Dermis microvascular lymphatic vessel endothelial cell (primary cell): ENCODE data around the gene MKX. TPM values are rescaled to one million over a fixed set of nuclear protein-coding genes. Genes with fewer than 3 reads are reported as not detected.

Experiments
- DNase-seq, 2 donors: peaks; one replicate each; pipeline versions ENCODE4 v3.0.0 to v3.0.0-alpha.2; 2010; ENCODE audit warnings: low read depth in 2 of 2
- total RNA-seq: library from RNA; depleted of rRNA; stranded (reverse); fragments of >200 nt; gene quantifications from 2 replicates; pipeline ENCODE4 v1.2.1, GENCODE V29; 2014

The MKX gene
- total RNA-seq, 1 donor from 2014 or later: not detected

GRCh38 chr10:27742195-27743011 is 3.2 kb downstream of the MKX start:
- peak; percentile 39 to 77 for DNase-seq

DNA sequence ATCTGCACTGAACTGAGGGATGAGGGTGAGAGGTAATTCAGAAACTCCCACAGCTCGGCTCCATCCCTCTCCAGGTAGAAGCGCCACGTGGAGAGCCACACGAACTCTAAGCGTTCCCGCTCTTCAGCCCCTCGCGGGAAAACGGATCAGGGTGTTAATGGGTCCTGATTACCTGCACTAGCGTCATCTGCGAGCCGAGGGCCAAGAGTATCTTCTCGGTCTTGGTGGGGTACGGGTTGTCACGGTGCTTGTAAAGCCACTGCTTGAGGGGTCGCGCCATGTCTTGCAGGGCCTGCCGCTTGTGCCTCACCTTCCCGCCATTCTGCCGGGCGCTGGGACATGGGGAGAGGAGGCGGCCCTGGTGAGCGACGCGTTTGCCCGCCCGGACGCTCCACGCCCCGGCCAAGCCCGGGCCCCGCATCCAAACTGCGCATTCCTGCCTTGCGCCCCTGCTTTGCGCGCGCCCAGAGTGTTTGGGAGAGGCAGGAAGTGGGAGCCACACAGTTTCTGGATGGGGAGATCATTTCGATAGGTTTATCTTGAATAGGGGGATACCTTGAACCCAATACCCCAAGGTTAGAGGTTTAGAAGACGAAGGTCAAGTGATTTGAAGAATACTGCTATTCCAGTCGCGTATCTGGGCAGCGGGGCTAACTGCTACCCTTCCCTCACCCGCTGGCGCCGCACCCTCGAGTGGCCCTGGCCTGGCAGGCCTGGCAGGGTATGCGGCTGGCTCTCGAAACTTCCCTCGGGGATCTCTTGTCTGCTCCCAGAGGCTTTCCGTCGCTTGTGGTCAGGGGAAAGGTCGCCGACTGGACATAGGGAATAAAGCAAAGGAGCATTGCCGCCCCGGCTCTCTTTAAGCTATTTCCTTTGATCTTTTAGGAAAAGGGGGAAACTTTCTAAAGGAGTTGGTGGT is 4.2 kb downstream of the MKX start:
- DNase-seq: no peak

- no peak for DNase-seq
These were observed 9.2 kb downstream of the MKX start for GRCh38 chr10:27736396-27736795.

GRCh38 chr10:27730041-27730440 is 15.6 kb downstream of the MKX start:
- no peak for DNase-seq

GRCh38 chr10:27728338-27728737 is 17.3 kb downstream of the MKX start:
- DNase-seq: no peak

DNA sequence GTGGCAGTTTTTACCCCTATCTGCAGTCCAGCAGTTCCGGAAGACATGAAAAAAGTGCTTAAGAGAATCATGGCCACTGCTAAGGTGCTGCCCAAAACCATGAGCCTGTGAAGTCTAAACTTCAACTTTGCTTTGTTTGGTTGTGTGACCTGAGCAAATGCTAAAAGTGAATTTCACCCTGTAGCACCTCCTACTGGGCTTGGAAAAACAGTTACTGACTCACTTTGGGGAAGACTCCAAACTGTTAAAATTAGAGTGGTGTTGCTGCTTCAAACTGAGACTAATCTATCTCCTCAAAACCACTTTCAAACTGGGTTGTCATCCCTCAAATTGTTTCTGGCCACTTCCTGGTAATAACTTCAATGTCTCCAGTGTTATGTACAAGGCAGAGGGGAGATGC is 21.3 kb downstream of the MKX start:
- no peak for DNase-seq

DNA sequence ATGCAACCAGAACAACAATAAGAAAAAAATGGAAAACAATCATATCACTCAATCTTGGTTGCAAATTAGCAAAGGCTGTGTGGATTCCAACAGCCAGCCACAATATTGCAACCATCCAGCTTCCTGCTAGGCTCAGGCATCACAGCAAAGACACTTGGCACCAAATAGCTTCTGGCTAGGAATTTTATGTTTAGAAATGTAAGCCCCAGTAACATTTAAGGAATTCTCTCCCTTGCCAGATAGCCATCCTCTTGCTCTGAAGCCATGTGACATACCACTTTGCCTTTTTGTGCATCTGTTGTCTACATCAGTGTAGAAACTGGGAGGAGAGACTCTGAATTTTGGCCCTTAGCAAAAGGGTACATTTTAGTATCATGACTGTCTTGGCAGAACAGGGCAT is 22.2 kb downstream of the MKX start:
- DNase-seq: no peak

DNA sequence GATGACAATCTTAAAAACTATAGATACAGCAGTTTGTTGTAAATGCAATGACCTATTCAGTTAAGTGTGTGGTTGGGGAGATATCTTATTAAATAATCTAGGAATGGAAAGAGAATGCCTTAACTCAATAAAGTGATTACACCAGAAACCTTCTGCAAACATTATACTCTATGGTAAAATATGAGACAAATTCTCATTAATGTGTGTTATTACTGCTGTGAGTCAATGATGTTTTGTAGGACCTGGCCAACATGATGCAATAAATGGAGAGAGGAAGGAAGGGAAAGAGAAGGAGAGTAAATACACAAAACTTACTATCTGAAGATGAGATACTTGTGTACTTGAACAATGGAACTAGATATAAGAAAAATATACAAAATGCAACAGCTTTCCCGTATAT is 25.1 kb downstream of the MKX start:
- no peak for DNase-seq

DNA sequence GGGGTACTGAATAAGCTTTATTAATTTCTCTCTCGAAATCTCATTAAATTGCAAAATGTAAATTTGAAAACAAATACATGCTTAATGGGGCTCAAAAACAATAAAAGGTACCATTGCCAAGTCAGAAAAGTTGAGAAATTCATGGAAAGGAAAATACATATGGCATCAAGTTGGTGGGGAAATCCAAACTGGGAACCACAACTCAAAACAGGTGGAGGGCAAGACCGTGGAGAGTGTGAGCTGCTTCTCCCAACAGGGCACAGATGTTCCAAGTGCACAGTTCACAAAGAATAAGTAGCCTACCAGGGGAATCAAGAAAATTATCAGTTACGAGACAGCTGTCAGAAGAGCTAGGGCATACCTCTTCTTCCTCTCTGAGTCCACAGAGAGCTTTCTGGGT is 26.6 kb downstream of the MKX start:
- DNase-seq: no peak

GRCh38 chr10:27717861-27718260 is 27.8 kb downstream of the MKX start:
- DNase-seq: no peak

- no peak for DNase-seq
These were observed 28.4 kb downstream of the MKX start for GRCh38 chr10:27717224-27717623.

DNA sequence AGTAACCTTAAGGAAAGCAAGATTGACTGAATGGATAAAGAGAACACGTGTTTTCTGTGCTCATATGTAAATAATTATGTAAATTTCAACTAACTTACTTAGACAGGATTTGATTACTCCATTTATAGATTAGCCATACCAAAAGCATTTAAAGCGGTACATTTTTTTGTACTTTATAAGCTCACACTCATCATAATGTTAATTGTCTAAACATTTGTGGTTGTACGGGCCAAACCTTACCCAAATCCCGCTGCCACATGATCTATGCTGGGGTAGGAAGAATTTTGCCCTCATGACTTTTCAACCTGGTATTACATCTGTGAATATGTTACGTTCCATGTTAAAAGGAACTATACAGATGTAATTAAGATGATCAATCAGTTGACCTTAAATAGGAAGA is 29.1 kb downstream of the MKX start:
- no peak for DNase-seq

GRCh38 chr10:27715505-27715904 is 30.1 kb downstream of the MKX start:
- no peak for DNase-seq

DNA sequence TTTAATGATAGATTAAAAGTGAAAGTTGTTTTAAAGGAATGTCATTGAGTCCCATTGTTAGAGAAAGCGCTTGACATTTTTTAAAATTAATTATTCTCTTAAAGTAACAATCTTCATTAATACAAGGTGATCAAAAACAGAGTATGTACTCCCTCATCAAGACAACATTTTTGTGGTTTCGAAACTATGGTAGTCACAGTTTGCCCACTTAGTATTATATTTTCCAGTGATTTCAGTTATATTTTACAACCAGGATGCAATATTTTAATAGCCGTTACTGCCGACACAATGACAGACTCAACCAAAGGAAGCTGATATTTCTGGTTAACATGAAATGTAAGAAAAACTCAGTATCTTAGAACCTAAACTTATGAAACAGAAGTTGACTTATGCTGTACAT is 31.3 kb downstream of the MKX start:
- no peak for DNase-seq

DNA sequence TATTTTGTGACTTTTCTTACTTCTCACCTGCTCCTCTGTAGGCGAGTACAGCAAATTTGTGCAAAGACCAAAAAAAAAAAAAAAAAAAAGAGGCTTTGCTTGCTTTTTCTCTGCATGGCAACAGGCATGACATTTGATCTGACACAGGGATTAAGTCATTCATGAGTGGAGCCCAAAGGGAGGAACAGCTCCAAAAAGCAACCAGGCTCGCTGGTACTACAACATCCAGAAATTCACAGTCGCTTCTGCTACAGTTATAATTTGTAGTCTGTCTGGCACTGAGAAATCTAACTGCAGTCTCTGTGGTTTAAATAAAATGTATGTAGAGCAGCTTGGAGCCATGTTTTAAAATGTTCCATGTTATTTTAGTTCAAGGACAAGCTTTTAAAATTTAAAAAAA is 31.7 kb downstream of the MKX start:
- no peak for DNase-seq

DNA sequence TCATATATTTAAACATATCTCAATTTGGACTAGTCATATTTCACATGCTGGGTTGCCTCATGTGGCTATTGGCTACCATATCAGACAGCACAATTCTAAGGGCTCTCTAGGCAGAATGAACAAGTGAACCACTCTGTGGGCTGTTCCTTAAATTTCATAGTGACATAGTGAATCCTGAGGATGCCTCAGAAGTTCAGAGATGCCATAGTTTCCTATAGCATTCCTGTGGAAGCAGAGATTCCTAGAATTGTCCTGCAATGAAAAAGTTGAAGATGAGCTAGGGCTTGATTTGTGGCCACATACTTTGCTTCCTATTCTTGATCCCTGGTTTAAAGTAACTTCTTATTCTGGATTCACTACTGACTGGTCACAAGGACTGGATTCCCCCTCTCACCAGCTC is 35.6 kb downstream of the MKX start:
- no peak for DNase-seq

DNA sequence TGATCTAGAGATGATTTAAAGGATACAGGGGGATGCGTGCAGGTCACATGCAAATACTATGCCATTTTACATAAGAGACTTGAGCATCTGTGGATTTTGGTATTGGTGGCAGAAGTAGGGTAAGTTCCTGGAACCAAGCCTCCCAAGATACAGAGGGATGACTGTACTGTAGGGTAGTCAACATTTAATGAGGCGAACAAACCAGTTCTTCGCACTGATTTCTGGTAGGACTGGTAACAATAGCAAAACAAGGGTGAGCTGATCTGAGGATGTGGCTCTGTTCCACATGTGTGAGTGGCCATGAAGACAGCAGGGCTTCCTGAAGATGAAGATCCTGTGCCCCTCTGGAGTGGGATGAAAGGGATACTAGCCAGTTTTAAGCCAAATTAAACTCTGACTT is 36.3 kb downstream of the MKX start:
- no peak for DNase-seq

- no peak for DNase-seq
These were observed 43.6 kb downstream of the MKX start for GRCh38 chr10:27701938-27702537.

GRCh38 chr10:27699776-27700175 is 45.8 kb downstream of the MKX start:
- no peak for DNase-seq

DNA sequence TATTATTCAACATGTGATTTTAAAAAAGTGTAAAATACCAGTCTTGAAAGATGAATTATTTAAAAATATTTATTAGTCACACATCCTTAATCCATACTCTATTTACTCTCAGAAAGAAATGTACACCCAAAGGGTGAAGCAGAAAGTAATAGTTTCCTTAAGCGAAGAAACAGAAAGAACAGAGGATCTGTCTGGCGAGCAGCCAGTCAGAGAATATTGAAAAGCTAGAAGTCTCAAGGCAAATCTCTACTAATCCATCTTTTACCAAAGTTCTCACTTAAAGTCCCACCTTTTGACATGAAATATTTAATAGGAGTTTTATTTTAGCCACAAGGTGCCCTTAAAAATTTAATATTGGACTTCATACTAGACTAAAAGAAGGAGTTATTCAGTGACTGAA is 46.7 kb downstream of the MKX start:
- DNase-seq: no peak

- no peak for DNase-seq
These were observed 49.2 kb downstream of the MKX start for GRCh38 chr10:27696466-27696865.

DNA sequence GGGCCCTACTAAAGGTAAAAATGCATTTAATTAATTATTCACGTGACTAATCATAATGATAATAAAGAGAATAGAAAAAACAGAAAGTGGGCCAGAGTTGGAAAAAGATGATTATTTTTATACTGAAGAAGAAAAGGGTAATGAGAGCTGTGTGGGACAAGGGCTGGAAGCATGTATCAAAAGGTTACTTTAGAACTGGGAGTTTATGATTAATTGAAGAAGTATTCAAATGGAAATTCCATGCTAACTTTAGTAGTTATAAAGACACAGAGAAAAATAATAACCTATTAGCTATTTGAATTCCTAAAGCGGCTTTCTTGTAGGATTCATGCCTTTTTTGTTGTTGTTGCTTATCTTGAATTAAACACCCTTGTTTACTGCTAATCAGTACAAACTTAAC is 49.9 kb downstream of the MKX start:
- DNase-seq: no peak
